ENCODE results near the gene SYF2.
A peak's percentile ranks its signal among the peaks of the same experiment; 100 is the strongest.

DNA sequence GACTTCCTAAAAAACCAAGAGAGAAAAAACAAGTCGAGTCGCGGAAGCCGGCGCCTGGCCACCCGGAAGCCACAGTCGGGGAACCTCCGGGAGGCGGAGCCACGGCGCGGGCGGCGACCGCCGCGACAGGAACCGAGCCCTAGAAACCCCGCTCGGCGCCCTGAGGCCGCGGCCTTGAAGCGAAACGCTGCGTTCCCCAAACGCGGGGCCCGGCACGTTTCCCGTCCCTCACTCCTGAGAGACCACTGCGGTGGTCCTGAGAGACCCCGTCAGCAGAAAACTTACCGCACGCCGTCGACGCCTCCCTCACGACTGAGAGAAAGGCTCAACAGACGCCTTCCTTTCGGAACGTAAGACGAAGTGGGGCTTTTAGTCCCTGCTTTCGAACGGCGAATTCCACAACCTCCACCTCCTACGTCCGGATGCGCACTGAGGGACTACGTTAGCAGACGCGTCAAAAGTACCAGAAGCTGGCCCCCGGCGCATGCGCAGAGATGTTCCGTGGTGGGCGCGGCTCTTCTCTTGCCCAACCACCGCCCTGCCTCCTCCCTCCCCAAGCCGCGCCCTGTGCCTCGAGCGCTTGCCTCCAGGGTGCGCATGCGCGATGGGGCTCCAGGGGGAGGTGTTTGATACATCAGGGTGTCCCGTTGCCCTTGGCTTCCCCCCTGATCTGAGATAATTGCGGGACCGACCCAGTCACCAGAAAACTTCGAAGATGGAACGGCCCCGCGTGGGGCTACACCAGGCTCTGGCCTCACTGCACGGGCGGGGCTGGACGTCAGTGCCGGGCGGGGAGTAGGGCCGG is 14.9 kb upstream of the SYF2 start, which contains the start of gene RSRP1:
- peak; percentile 23; the same call in 1 of the 2 replicates for TF ChIP-seq GFI1 (CRISPR knock-in tag; IDR thresholded peaks at IDR 0.05; ENCODE audit: borderline replicate concordance)
- TF ChIP-seq ZHX1 (CRISPR knock-in tag; IDR thresholded peaks at IDR 0.05; ENCODE audit: low read depth), result 0 out of 2 replicates have a peak, but pooled peaks have one; percentile 77
- TF ChIP-seq ZNF264 (CRISPR knock-in tag; IDR thresholded peaks at IDR 0.05), result no peak
- TF ChIP-seq PRMT3 (CRISPR knock-in tag; IDR thresholded peaks at IDR 0.05; ENCODE audit: borderline replicate concordance, low read depth), result no peak
- peak; percentile 80 for TF ChIP-seq ZFX (CRISPR knock-in tag; IDR thresholded peaks at IDR 0.05; ENCODE audit: low read depth)
- no peak for TF ChIP-seq CTCF (CRISPR knock-in tag; IDR thresholded peaks at IDR 0.05)
- no peak for TF ChIP-seq ZNF3 (CRISPR knock-in tag; IDR thresholded peaks at IDR 0.05)
- peak in 1 of 2 experiments; percentile 1; a peak in 1 of 4 replicates for TF ChIP-seq EP300 (IDR thresholded peaks at IDR 0.05; ENCODE audit: low read depth in 2 of 2, low read length in 2 of 2)
- peak; percentile 61; the same call in 1 of the 2 replicates for TF ChIP-seq EP300 (CRISPR knock-in tag; IDR thresholded peaks at IDR 0.05; ENCODE audit: borderline replicate concordance)
- TF ChIP-seq ZNF546 (CRISPR knock-in tag; conservative IDR thresholded peaks at IDR 0.05), result no peak; the same call in 1 of the 2 replicates
- no peak for TF ChIP-seq AKNA (CRISPR knock-in tag; IDR thresholded peaks at IDR 0.05; ENCODE audit: borderline replicate concordance)
- TF ChIP-seq CHD4 (IDR thresholded peaks at IDR 0.05; ENCODE audit: borderline replicate concordance, low read length), result no peak
- no peak for TF ChIP-seq ZNF512 (CRISPR knock-in tag; IDR thresholded peaks at IDR 0.05)
- peak; percentile 100 for TF ChIP-seq POLR2A (IDR thresholded peaks at IDR 0.05; ENCODE audit: insufficient read depth in 1 of 2, low read depth in 2 of 2, low read length in 2 of 2)
- TF ChIP-seq ZSCAN5A (CRISPR knock-in tag; IDR thresholded peaks at IDR 0.05; ENCODE audit: borderline replicate concordance), result peak; percentile 67; the same call in 1 of the 2 replicates

Measured in HepG2 (cell line).